NCI-H82 treated with DMSO at 0.1 percent for 48 hours (cell line): ENCODE measurements around the gene MAGI2.

Experiments
- DNase-seq: peaks from one replicate; lab custom pipeline; 2025; ENCODE audit not compliant: unreplicated experiment; lab: John Stamatoyannopoulos, UW

Gene MAGI2

DNA sequence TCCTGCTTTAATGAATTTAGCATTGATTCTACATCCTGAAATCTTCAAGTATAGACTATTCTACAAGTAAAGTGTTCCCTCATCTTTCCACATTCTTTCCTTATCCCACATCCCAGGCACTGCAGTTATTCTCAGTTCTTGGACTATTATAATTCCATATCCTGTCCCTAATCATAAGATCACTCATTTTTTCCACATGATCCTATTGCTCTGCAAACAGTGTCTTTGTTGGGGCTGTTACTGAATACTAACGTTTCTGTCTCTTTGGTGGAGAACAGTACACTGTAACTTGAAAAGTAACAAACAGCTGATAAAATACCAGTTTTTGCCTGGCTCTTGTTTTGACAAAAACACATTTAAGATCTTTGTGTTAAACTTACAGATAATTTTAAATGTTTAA is 769.9 kb downstream of the MAGI2 start:
- no peak for DNase-seq

- DNase-seq, result no peak
Measured at GRCh38 chr7:78679112-78679876, 774.2 kb downstream of the MAGI2 start.

- no peak for DNase-seq
Measured at GRCh38 chr7:78677391-78677790, 776.1 kb downstream of the MAGI2 start.

GRCh38 chr7:78675511-78675910 is 778.0 kb downstream of the MAGI2 start:
- no peak for DNase-seq

GRCh38 chr7:78673272-78673671 is 780.2 kb downstream of the MAGI2 start:
- DNase-seq, result no peak

DNA sequence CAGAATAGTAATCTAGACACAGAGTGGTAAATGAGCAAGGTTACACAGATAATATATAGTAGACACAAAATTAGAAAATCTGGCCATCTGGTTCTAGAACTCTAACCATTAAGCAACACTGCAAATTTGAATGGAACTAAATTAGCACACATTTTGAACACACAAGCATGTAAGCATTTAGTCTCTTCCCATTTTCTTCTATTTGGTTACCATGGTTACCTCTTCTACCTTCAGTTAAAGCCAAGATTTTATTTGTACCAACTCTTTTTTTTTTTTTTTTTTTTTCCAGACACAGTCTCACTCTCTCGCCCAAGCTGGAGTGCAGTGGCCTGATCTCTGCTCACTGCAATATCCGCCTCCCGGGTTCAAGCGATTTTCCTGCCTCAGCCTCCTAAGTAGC is 790.5 kb downstream of the MAGI2 start:
- DNase-seq, result no peak

DNA sequence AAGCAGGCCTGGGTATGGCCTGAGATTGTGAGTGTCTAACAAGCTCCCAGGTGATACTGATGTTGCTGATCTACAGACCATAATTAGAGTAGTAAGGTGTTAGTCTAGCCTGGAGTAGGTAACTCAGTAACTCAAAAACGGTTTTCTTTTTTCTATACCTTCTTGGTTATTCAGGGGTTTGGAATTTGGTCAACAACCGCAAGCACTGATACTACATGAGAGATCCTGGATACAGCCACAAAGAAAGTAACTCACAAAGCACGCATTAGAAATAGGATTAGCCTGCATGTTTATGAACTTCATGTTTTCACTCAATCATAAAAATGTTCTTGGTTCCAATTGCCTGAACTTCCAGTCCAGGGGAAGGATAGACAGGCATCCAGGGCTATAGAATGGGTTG is 803.5 kb downstream of the MAGI2 start:
- DNase-seq, result no peak

GRCh38 chr7:78649236-78649635 is 804.2 kb downstream of the MAGI2 start:
- no peak for DNase-seq

- no peak for DNase-seq
Measured at GRCh38 chr7:78642751-78643150, 810.7 kb downstream of the MAGI2 start.

- no peak for DNase-seq
Measured at GRCh38 chr7:78638364-78638763, 815.1 kb downstream of the MAGI2 start.

- DNase-seq, result no peak
Measured at GRCh38 chr7:78636727-78637126, 816.7 kb downstream of the MAGI2 start.

GRCh38 chr7:78635026-78635793 is 818.3 kb downstream of the MAGI2 start:
- no peak for DNase-seq

- no peak for DNase-seq
Measured at GRCh38 chr7:78634093-78634492, 819.4 kb downstream of the MAGI2 start.

GRCh38 chr7:78620920-78621319 is 832.5 kb downstream of the MAGI2 start:
- no peak for DNase-seq

- DNase-seq, result peak; percentile 30
Measured at GRCh38 chr7:78616539-78616938, 836.9 kb downstream of the MAGI2 start.

DNA sequence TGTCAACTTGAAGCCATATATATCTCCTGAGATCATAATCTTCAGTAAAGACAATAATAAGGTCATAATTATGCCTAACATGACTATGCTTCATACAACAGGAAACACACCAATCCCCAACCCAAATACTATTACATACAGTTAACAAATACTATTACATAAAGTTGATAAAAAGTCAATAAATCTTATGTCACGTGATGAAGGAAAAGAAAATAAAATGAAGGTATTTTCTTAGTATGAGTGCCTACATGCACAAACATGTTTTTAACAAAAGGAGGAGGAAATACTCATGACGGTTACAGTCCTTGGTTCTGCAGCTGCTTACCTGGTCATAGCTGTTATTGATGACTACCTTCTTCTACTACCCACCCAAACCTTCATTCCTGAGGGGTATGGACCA is 844.2 kb downstream of the MAGI2 start:
- DNase-seq, result no peak

DNA sequence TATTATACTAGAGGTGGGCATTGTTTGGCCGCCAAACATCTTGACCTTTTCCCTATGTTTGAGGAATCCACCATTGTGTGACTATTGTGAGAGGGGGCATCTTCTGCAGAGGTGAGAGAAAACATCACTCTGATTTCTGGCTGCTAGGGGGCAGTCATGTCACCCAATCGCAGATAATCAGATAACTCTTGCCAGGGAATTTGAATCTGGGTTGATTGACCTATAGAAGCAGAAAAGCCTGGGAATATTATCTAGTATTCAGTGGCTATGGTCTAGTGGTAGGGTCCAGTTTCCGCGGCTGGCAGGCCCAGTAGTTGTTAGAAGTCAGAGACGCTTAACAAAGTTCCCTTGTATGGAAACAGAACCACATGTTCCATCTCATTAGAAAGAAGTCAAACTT is 846.4 kb downstream of the MAGI2 start:
- DNase-seq, result no peak

GRCh38 chr7:78605119-78605518 is 848.3 kb downstream of the MAGI2 start:
- DNase-seq, result no peak

GRCh38 chr7:78601728-78602127 is 851.7 kb downstream of the MAGI2 start:
- no peak for DNase-seq

- DNase-seq, result no peak
Measured at GRCh38 chr7:78594156-78594555, 859.3 kb downstream of the MAGI2 start.

DNA sequence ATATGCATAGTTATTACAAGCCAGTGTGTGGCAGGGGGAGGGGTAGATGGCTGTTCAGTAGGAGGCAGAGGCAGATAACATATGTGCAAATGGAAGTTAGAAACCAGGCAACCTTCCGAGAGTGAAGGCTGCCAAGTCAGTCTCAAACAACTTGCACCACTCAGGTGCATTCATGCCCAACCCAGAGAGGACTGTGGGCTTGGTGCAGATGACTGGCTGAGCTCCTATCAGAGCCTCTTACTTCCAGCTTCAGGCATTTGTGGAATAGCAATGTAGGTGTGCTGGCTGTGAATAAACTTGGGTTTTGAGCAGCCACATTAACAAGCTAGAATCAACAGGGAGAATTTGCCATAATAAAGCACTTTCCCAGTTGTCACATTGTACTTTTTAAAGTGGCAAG is 865.1 kb downstream of the MAGI2 start:
- DNase-seq, result no peak

DNA sequence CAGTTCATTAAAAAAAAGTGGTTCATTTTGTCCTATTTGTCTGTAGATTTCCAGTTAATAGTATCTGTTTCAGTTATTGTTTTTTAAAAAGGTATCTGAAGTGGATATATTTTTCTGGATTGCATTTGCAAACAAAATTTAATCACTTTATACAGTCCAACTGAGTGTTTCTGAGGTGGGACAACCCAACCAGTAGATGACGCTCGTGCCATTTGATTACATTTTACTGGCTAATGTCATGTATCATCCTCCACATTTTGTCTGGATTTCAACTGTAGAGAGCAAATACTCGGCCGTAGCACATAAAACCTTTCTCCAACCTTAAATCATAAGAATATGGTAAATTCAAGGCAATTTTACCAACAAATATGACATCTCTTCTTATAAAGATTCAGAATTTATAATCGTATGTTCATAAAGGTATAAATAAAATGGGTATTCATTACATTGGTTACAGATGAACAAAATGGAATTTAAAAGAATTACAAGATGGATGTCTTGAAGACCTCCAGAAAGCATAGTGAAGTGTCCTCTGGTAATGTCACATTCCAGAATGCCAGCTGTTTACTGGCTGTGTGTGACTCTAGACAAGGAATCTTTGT is 865.9 kb downstream of the MAGI2 start:
- no peak for DNase-seq
